HepG2 (cell line): ENCODE data around the gene METTL27. TPM values are rescaled to one million over a fixed set of nuclear protein-coding genes. Genes with fewer than 3 reads are reported as not detected.
A peak's percentile ranks its signal among the peaks of the same experiment; 100 is the strongest.

Experiments
- ARID4A ChIP-seq: sonication (generic); formaldehyde crosslinking; IDR thresholded peaks from 2 replicates; pipeline ENCODE4 v1.5.0; 2020; ENCODE audit warnings: mild to moderate bottlenecking, missing genetic modification reagents, borderline replicate concordance
- BCLAF1 ChIP-seq: fragments of 450-650 bp; IDR thresholded peaks from 2 replicates; pipeline ENCODE4 v1.6.1; 2017; ENCODE audit warnings: mild to moderate bottlenecking
- FOXA3 ChIP-seq: IDR thresholded peaks from 2 replicates; pipeline ENCODE4 v1.6.1; 2016; ENCODE audit warnings: missing genetic modification reagents, missing compliant biosample characterization
- FOXO4 ChIP-seq: sonication (generic); formaldehyde crosslinking; conservative IDR thresholded peaks from 2 replicates; pipeline ENCODE4 v1.8.1; 2023; ENCODE audit warnings: missing genetic modification reagents
- GLMP ChIP-seq: sonication (generic); formaldehyde crosslinking; IDR thresholded peaks from 2 replicates; pipeline ENCODE4 v1.9.0; 2021; ENCODE audit warnings: missing genetic modification reagents, mild to moderate bottlenecking, borderline replicate concordance
- GRHL1 ChIP-seq: sonication (generic); formaldehyde crosslinking; conservative IDR thresholded peaks from 2 replicates; pipeline ENCODE4 v1.8.0; 2022; ENCODE audit warnings: missing genetic modification reagents
- KDM6A ChIP-seq: IDR thresholded peaks from 2 replicates; pipeline ENCODE4 v1.6.1; 2016; ENCODE audit warnings: low read depth
- MTF1 ChIP-seq: sonication (generic); formaldehyde crosslinking; IDR thresholded peaks from 2 replicates; pipeline ENCODE4 v1.5.0; 2020; ENCODE audit warnings: missing genetic modification reagents
- NR1H2 ChIP-seq: sonication (generic); formaldehyde crosslinking; IDR thresholded peaks from 2 replicates; pipeline ENCODE4 v1.8.1; 2022; ENCODE audit warnings: low read depth, missing genetic modification reagents, borderline replicate concordance
- PAF1 ChIP-seq: IDR thresholded peaks from 2 replicates; pipeline ENCODE4 v1.6.1; 2016; ENCODE audit warnings: missing genetic modification reagents, missing compliant biosample characterization
- SATB2 ChIP-seq: sonication (generic); formaldehyde crosslinking; IDR thresholded peaks from 2 replicates; pipeline ENCODE4 v1.5.0; 2020; ENCODE audit warnings: missing genetic modification reagents
- SIX4 ChIP-seq: sonication (generic); formaldehyde crosslinking; IDR thresholded peaks from 2 replicates; pipeline ENCODE4 v1.4.0; 2020; ENCODE audit warnings: missing genetic modification reagents
- ZFYVE20 ChIP-seq: sonication (generic); formaldehyde crosslinking; IDR thresholded peaks from 2 replicates; pipeline ENCODE4 v1.8.0; 2023; ENCODE audit warnings: low read depth, mild to moderate bottlenecking, moderate library complexity, missing genetic modification reagents, borderline replicate concordance
- ZNF570 ChIP-seq: sonication (generic); formaldehyde crosslinking; IDR thresholded peaks from 2 replicates; pipeline ENCODE4 v1.4.0; 2020; ENCODE audit warnings: mild to moderate bottlenecking, missing genetic modification reagents, borderline replicate concordance
- ZNF737 ChIP-seq: sonication (generic); formaldehyde crosslinking; IDR thresholded peaks from 2 replicates; pipeline ENCODE4 v1.5.0; 2020; ENCODE audit warnings: missing genetic modification reagents, mild to moderate bottlenecking, borderline replicate concordance
- ZNF768 ChIP-seq: sonication (generic); formaldehyde crosslinking; IDR thresholded peaks from 2 replicates; pipeline ENCODE4 v1.4.0; 2020; ENCODE audit warnings: missing genetic modification reagents
- ZSCAN22 ChIP-seq: sonication (generic); formaldehyde crosslinking; IDR thresholded peaks from 2 replicates; pipeline ENCODE4 v1.4.0; 2020; ENCODE audit warnings: mild to moderate bottlenecking, missing genetic modification reagents
- polyA plus RNA-seq, 8 experiments: library from polyadenylated mRNA; depleted of rRNA in 3 of 8; stranded (reverse) in 7 of 8; unstranded in 1 of 8; fragments of >200 nt; fragmentation: Illumina TruSeq in 4 of 8; extraction: Trizol in 4 of 8; gene quantifications; 2 replicates each; pipeline versions ENCODE4 v1.2.1 to v1.2.3, GENCODE V29; 2011 to 2016; ENCODE audit warnings: low read depth in 4 of 8, missing spikeins in 1 of 8, mixed read lengths in 1 of 8; ENCODE audit not compliant: insufficient read depth in 1 of 8
- total RNA-seq, 5 experiments: library from RNA; depleted of rRNA; stranded (reverse); fragments of >200 nt; fragmentation: Illumina TruSeq; extraction: Trizol; gene quantifications; 2 replicates each; pipeline ENCODE4 v1.2.3, GENCODE V29; 2016; ENCODE audit warnings: low read depth in 1 of 5

Gene METTL27
- total and polyA plus RNA-seq, 2 of the 13 experiments (the other 11 are each of a cell fraction or from before 2014, with no cell fraction given): 2.0 to 3.0 TPM

GRCh38 chr7:73830681-73831583, 11.4 kb downstream of the METTL27 start, which contains the start of gene CLDN4 (continued):
- no peak for TF ChIP-seq ARID4A (CRISPR knock-in tag)
- no peak for TF ChIP-seq PAF1
- TF ChIP-seq BCLAF1: no peak
- no peak for TF ChIP-seq NR1H2 (CRISPR knock-in tag)
- TF ChIP-seq SATB2 (CRISPR knock-in tag): no peak
- TF ChIP-seq FOXO4: no peak
- TF ChIP-seq ZNF768: peak; percentile 62; the same call in 1 of the 2 replicates
- no peak for TF ChIP-seq ZNF737 (CRISPR knock-in tag)
- no peak for TF ChIP-seq MTF1 (CRISPR knock-in tag)
- TF ChIP-seq SIX4 (CRISPR knock-in tag): no peak; the same call in 1 of the 2 replicates
- TF ChIP-seq KDM6A (CRISPR knock-in tag): no peak
- TF ChIP-seq ZNF570: no peak
- TF ChIP-seq GRHL1 (CRISPR knock-in tag): no peak
- no peak for TF ChIP-seq GLMP (CRISPR knock-in tag)
- TF ChIP-seq FOXA3: no peak
- TF ChIP-seq ZFYVE20 (CRISPR knock-in tag): no peak
- no peak for TF ChIP-seq ZSCAN22
